HUES6 (cell line): ENCODE results near the gene CD96.

Experiments used
- H3K27ac ChIP-seq: 2 replicates; pipeline ENCODE4 v1.7.0; 2013; ENCODE audit warnings: low read depth, mild to moderate bottlenecking, low read length, inconsistent platforms
- H3K27me3 ChIP-seq: 2 replicates; pipeline ENCODE4 v1.6.1; 2013; ENCODE audit warnings: low read length; ENCODE audit not compliant: control insufficient read depth, insufficient read depth
- H3K36me3 ChIP-seq: 2 replicates; pipeline ENCODE4 v1.6.1; 2013; ENCODE audit warnings: low read length; ENCODE audit not compliant: control insufficient read depth, insufficient read depth
- H3K4me1 ChIP-seq: 2 replicates; pipeline ENCODE4 v1.6.1; 2013; ENCODE audit warnings: low read length; ENCODE audit not compliant: control insufficient read depth, insufficient read depth
- H3K4me3 ChIP-seq: 2 replicates; pipeline ENCODE4 v1.5.1; 2013; ENCODE audit warnings: low read depth, low read length
- H3K9ac ChIP-seq: one replicate; pipeline ENCODE4 v1.6.1; 2013; ENCODE audit warnings: mild to moderate bottlenecking, low read length
- H3K9me3 ChIP-seq: 2 replicates; pipeline ENCODE4 v1.6.1; 2013; ENCODE audit warnings: low read depth, low read length; ENCODE audit not compliant: control insufficient read depth, insufficient read depth

Gene CD96

GRCh38 chr3:111607240-111607920, 65.4 kb downstream of the CD96 start:
- Histone ChIP-seq H3K27me3 (no peaks in the 10 kb centered on the region), H3K27ac (no peak overlapping the region), H3K9ac (no peak overlapping the region), H3K9me3 (no peaks in the 10 kb centered on the region), H3K36me3 (no peaks in the 10 kb centered on the region), H3K4me3 (no peak overlapping the region), H3K4me1 (no peaks in the 10 kb centered on the region)

- no peaks in the 10 kb centered on the region for H3K4me1 ChIP-seq
- no peaks in the 10 kb centered on the region for H3K36me3 ChIP-seq
- H3K4me3 ChIP-seq, result no peak overlapping the region
- H3K27ac ChIP-seq, result no peak overlapping the region
- no peaks in the 10 kb centered on the region for H3K27me3 ChIP-seq
- no peaks in the 10 kb centered on the region for H3K9me3 ChIP-seq
- H3K9ac ChIP-seq, result no peak overlapping the region
Measured at GRCh38 chr3:111608383-111608782, 66.4 kb downstream of the CD96 start.

GRCh38 chr3:111609700-111610099, 67.7 kb downstream of the CD96 start:
- no peaks in the 10 kb centered on the region for H3K4me1 ChIP-seq
- no peaks in the 10 kb centered on the region for H3K27me3 ChIP-seq
- no peaks in the 10 kb centered on the region for H3K9me3 ChIP-seq
- no peak overlapping the region for H3K27ac ChIP-seq
- no peak overlapping the region for H3K4me3 ChIP-seq
- H3K36me3 ChIP-seq, result no peaks in the 10 kb centered on the region
- H3K9ac ChIP-seq, result no peak overlapping the region

- Histone ChIP-seq H3K27ac (no peak overlapping the region), H3K9me3 (no peaks in the 10 kb centered on the region), H3K36me3 (no peaks in the 10 kb centered on the region), H3K9ac (no peak overlapping the region), H3K4me1 (no peaks in the 10 kb centered on the region), H3K27me3 (no peaks in the 10 kb centered on the region), H3K4me3 (no peak overlapping the region)
Measured at GRCh38 chr3:111610189-111610588, 68.2 kb downstream of the CD96 start.

GRCh38 chr3:111610612-111611054, 68.6 kb downstream of the CD96 start:
- H3K27me3 ChIP-seq, result no peaks in the 10 kb centered on the region
- H3K36me3 ChIP-seq, result no peaks in the 10 kb centered on the region
- no peaks in the 10 kb centered on the region for H3K4me1 ChIP-seq
- no peak overlapping the region for H3K27ac ChIP-seq
- no peak overlapping the region for H3K9ac ChIP-seq
- H3K4me3 ChIP-seq, result no peak overlapping the region
- no peaks in the 10 kb centered on the region for H3K9me3 ChIP-seq

- Histone ChIP-seq H3K9me3 (peaks cover 17% of the 10 kb centered on the region), H3K27me3 (no peaks in the 10 kb centered on the region), H3K9ac (no peak overlapping the region), H3K27ac (no peak overlapping the region), H3K4me1 (no peaks in the 10 kb centered on the region), H3K36me3 (no peaks in the 10 kb centered on the region), H3K4me3 (no peak overlapping the region)
Measured at GRCh38 chr3:111613294-111613693, 71.3 kb downstream of the CD96 start.

- Histone ChIP-seq H3K9me3 (peaks cover 17% of the 10 kb centered on the region), H3K4me3 (no peak overlapping the region), H3K4me1 (no peaks in the 10 kb centered on the region), H3K27me3 (no peaks in the 10 kb centered on the region), H3K36me3 (no peaks in the 10 kb centered on the region), H3K9ac (no peak overlapping the region), H3K27ac (no peak overlapping the region)
Measured at GRCh38 chr3:111615880-111616279, 73.9 kb downstream of the CD96 start.

GRCh38 chr3:111616417-111617105, 74.6 kb downstream of the CD96 start:
- no peak overlapping the region for H3K27ac ChIP-seq
- no peak overlapping the region for H3K4me3 ChIP-seq
- H3K36me3 ChIP-seq, result no peaks in the 10 kb centered on the region
- H3K27me3 ChIP-seq, result no peaks in the 10 kb centered on the region
- H3K9me3 ChIP-seq, result peaks cover 17% of the 10 kb centered on the region
- H3K9ac ChIP-seq, result no peak overlapping the region
- no peaks in the 10 kb centered on the region for H3K4me1 ChIP-seq

- Histone ChIP-seq H3K9ac (no peak overlapping the region), H3K4me3 (no peak overlapping the region), H3K36me3 (no peaks in the 10 kb centered on the region), H3K4me1 (no peaks in the 10 kb centered on the region), H3K27ac (no peak overlapping the region), H3K27me3 (no peaks in the 10 kb centered on the region), H3K9me3 (peaks cover 17% of the 10 kb centered on the region)
Measured at GRCh38 chr3:111617406-111617805, 75.4 kb downstream of the CD96 start.

- no peak overlapping the region for H3K4me3 ChIP-seq
- no peak overlapping the region for H3K27ac ChIP-seq
- H3K27me3 ChIP-seq, result no peaks in the 10 kb centered on the region
- no peaks in the 10 kb centered on the region for H3K36me3 ChIP-seq
- peaks cover 17% of the 10 kb centered on the region for H3K9me3 ChIP-seq
- H3K9ac ChIP-seq, result no peak overlapping the region
- no peaks in the 10 kb centered on the region for H3K4me1 ChIP-seq
Measured at GRCh38 chr3:111617912-111618601, 76.1 kb downstream of the CD96 start.

- no peaks in the 10 kb centered on the region for H3K36me3 ChIP-seq
- no peak overlapping the region for H3K4me3 ChIP-seq
- no peaks in the 10 kb centered on the region for H3K27me3 ChIP-seq
- H3K9me3 ChIP-seq, result peaks cover 17% of the 10 kb centered on the region
- H3K4me1 ChIP-seq, result no peaks in the 10 kb centered on the region
- no peak overlapping the region for H3K27ac ChIP-seq
- H3K9ac ChIP-seq, result no peak overlapping the region
Measured at GRCh38 chr3:111618945-111619344, 76.9 kb downstream of the CD96 start.
